B cell (primary cell): Measurements from ENCODE around the gene ZNF618. TPM values are rescaled to one million over a fixed set of nuclear protein-coding genes. Genes with fewer than 3 reads are reported as not detected.

Experiments
- ATAC-seq: fragments of 200-7000 bp; cut with Tn5 transposase; one replicate; pipeline ENCODE4 v1.10.0; 2021; ENCODE audit warnings: low read depth, mild to moderate bottlenecking, moderate number of reproducible peaks, moderate library complexity
- CTCF ChIA-PET: fragments of 350-600 bp; sonication (Branson Sonifier 250); formaldehyde crosslinking; loops from one replicate; lab custom pipeline; 2021; ENCODE audit warnings: antibody characterized with exemption, inconsistent platforms; lab: Charles Lee
- POLR2A ChIA-PET: fragments of 350-600 bp; sonication (Branson Sonifier 250); formaldehyde crosslinking; loops from one replicate; lab custom pipeline; 2021; ENCODE audit warnings: antibody characterized with exemption; lab: Charles Lee
- DNase-seq: peaks from one replicate; pipeline ENCODE4 v3.0.0; 2013
- H2AFZ ChIP-seq: 2 replicates; pipeline ENCODE4 v1.6.1; 2012; ENCODE audit warnings: mild to moderate bottlenecking, low read depth, low read length; ENCODE audit not compliant: insufficient read depth, poor library complexity, severe bottlenecking
- H3K27ac ChIP-seq, 2 donors: 1 replicate in 1 of 2; 2 replicates in 1 of 2; pipeline ENCODE4 v1.5.1; 2012 to 2013; ENCODE audit warnings: low read length in 2 of 2, mild to moderate bottlenecking in 2 of 2, moderate library complexity in 1 of 2
- H3K27me3 ChIP-seq, 4 experiments: fragments of 200-600 bp in 1 of 4; sonication (generic) in 1 of 4; replicated peaks in 1 of 4; 1 replicate in 2 of 4; 2 replicates in 2 of 4; pipeline versions ENCODE4 v1.6.1 to v1.7.0; 2013 to 2016; ENCODE audit warnings: low read length in 3 of 4, mild to moderate bottlenecking in 2 of 4, mixed read lengths in 1 of 4, moderate library complexity in 1 of 4; ENCODE audit not compliant: insufficient read depth in 4 of 4, control insufficient read depth in 3 of 4; ENCODE audit errors: control extremely low read depth in 1 of 4
- H3K36me3 ChIP-seq, 2 experiments: replicated peaks in 1 of 2; 1 replicate in 1 of 2; 2 replicates in 1 of 2; pipeline versions ENCODE4 v1.6.1 to v1.7.1; 2013; ENCODE audit warnings: low read length in 1 of 2; ENCODE audit not compliant: insufficient read depth in 2 of 2, control insufficient read depth in 1 of 2; ENCODE audit errors: control extremely low read depth in 1 of 2, extremely low read depth in 1 of 2
- H3K4me1 ChIP-seq, 2 donors: fragments of 200-600 bp in 1 of 2; sonication (generic) in 1 of 2; 1 replicate in 1 of 2; 2 replicates in 1 of 2; pipeline versions ENCODE4 v1.5.1 to v1.6.1; 2013 to 2017; ENCODE audit warnings: low read length in 2 of 2; ENCODE audit not compliant: control insufficient read depth in 2 of 2, insufficient read depth in 2 of 2
- H3K4me2 ChIP-seq: replicated peaks from 2 replicates; pipeline ENCODE3; 2012; ENCODE audit warnings: mild to moderate bottlenecking, low read depth, low read length; ENCODE audit not compliant: poor library complexity, severe bottlenecking
- H3K4me3 ChIP-seq, 5 experiments: fragments of 200-600 bp in 1 of 5; sonication (generic) in 1 of 5; 1 replicate in 3 of 5; 2 replicates in 2 of 5; pipeline versions ENCODE4 v1.5.1 to v1.7.0; 2011 to 2016; ENCODE audit warnings: low read length in 4 of 5, mild to moderate bottlenecking in 4 of 5, low read depth in 2 of 5, control low read depth in 1 of 5, moderate library complexity in 1 of 5; ENCODE audit not compliant: insufficient read depth in 1 of 5; ENCODE audit errors: control extremely low read depth in 1 of 5, extremely low read depth in 1 of 5
- H3K79me2 ChIP-seq: fragments of 200-600 bp; sonication (generic); one replicate; pipeline ENCODE4 v1.6.0; 2016; ENCODE audit warnings: low read length; ENCODE audit not compliant: control insufficient read depth, insufficient read depth
- H3K9ac ChIP-seq: fragments of 200-600 bp; sonication (generic); 2 replicates; pipeline ENCODE4 v1.6.1; 2017; ENCODE audit warnings: mild to moderate bottlenecking, low read length, moderate library complexity
- H3K9me3 ChIP-seq, 3 donors: one replicate each; pipeline versions ENCODE4 v1.6.1 to v1.7.1; 2013; ENCODE audit warnings: low read length in 2 of 3; ENCODE audit not compliant: control insufficient read depth in 2 of 3, insufficient read depth in 1 of 3; ENCODE audit errors: control extremely low read depth in 1 of 3
- H4K20me1 ChIP-seq: 2 replicates; pipeline ENCODE4 v1.6.0; 2012; ENCODE audit warnings: mild to moderate bottlenecking, low read length; ENCODE audit not compliant: insufficient read depth, control insufficient read depth, poor library complexity, severe bottlenecking
- H3K27ac Mint-ChIP-seq: one replicate; pipeline ENCODE4 v1.8.0; 2021; ENCODE audit warnings: mixed read lengths
- H3K27me3 Mint-ChIP-seq: one replicate; pipeline ENCODE4 v1.8.0; 2021; ENCODE audit warnings: mixed read lengths
- H3K4me1 Mint-ChIP-seq: one replicate; pipeline ENCODE4 v1.8.0; 2021; ENCODE audit warnings: mixed read lengths
- H3K4me3 Mint-ChIP-seq: one replicate; pipeline ENCODE4 v1.8.0; 2021; ENCODE audit warnings: mixed read lengths
- H3K9me3 Mint-ChIP-seq: one replicate; pipeline ENCODE4 v1.8.0; 2022; ENCODE audit warnings: mixed read lengths; ENCODE audit not compliant: insufficient read depth
- CTCF ChIP-seq: fragments of 200-600 bp; IDR thresholded peaks from one replicate; pipeline ENCODE4 v1.8.0; 2022; ENCODE audit warnings: antibody characterized with exemption, mild to moderate bottlenecking
- EZH2 ChIP-seq: IDR thresholded peaks from 2 replicates; pipeline ENCODE4 v1.6.1; 2012; ENCODE audit warnings: borderline replicate concordance, low read depth, mild to moderate bottlenecking, moderate library complexity, low read length; ENCODE audit not compliant: insufficient read depth, poor library complexity, severe bottlenecking
- WGBS: methylation state at CpG from one replicate; pipeline ENCODE4 v1.1.5; 2013; ENCODE audit warnings: missing lambda C conversion rate; ENCODE audit not compliant: insufficient coverage; 5-methylcytosine and 5-hydroxymethylcytosine counted together
- intact Hi-C: fragments of 100-400 bp; cut with micrococcal nuclease; formaldehyde crosslinking; loops from one replicate; pipeline ENCODE4 v1.10.0; 2022
- polyA plus RNA-seq: library from polyadenylated mRNA; depleted of rRNA; stranded (reverse); fragments of >200 nt; gene quantifications from 2 replicates; pipeline ENCODE4 v1.2.3, GENCODE V29; 2012
- total RNA-seq, 2 donors: library from RNA; stranded (reverse); fragments of 120-200 nt in 1 of 2; gene quantifications; 1 replicate in 1 of 2; 2 replicates in 1 of 2; pipeline versions ENCODE4 v1.2.3 to v1.2.4, GENCODE V29; 2013 to 2022

ZNF618 gene
- total and polyA plus RNA-seq, 2 donors (not counting 1 experiment from before 2014, with no cell fraction given): 1.4 to 2.5 TPM

- no peak overlapping the region for H3K9ac ChIP-seq
- no peak for ATAC-seq
- WGBS: 93% methylated on average over 2 of the region's 4 CpGs
- Mint-ChIP-seq H3K4me3 (no peak overlapping the region), H3K27ac (no peak overlapping the region), H3K4me1 (no peaks in the 10 kb centered on the region), H3K27me3 (peaks cover 22% of the 10 kb centered on the region), H3K9me3 (no peaks in the 10 kb centered on the region)
- no peak overlapping the region for H3K4me2 ChIP-seq
- ChIA-PET POLR2A (no interaction called here), CTCF (interaction anchor here (1.0 to 1.1 kb wide), 2 partner anchors 8 to 18 kb away, joined by 3 to 4 read pairs; no protein-coding TSS in a partner anchor)
- no peak overlapping the region for H3K27ac ChIP-seq
- H3K4me1 ChIP-seq: no peaks in the 10 kb centered on the region
- no peaks in the 10 kb centered on the region for H4K20me1 ChIP-seq
- intact Hi-C loops: no loop called here
- H3K4me3 ChIP-seq: no peak overlapping the region
- no peaks in the 10 kb centered on the region for H3K79me2 ChIP-seq
- DNase-seq: no peak
- no peaks in the 10 kb centered on the region for H3K36me3 ChIP-seq
- H2AFZ ChIP-seq: no peak overlapping the region
- peaks cover 0 to 7% (median 0%) of the 10 kb centered on the region in 4 experiments for H3K27me3 ChIP-seq
- TF ChIP-seq EZH2 (no peak), CTCF (no peak)
- no peaks in the 10 kb centered on the region for H3K9me3 ChIP-seq
These were observed 214.7 kb downstream of the ZNF618 start for GRCh38 chr9:114090798-114091197.

- no peak overlapping the region for H3K27ac Mint-ChIP-seq
These were observed 215.6 kb downstream of the ZNF618 start for GRCh38 chr9:114091711-114092110.

More at GRCh38 chr9:114091711-114092110, 215.6 kb downstream of the ZNF618 start:
- Mint-ChIP-seq H3K4me3 (no peak overlapping the region), H3K9me3 (no peaks in the 10 kb centered on the region), H3K27me3 (peaks cover 26% of the 10 kb centered on the region), H3K4me1 (peaks cover 1% of the 10 kb centered on the region)
- ChIA-PET POLR2A (no interaction called here), CTCF (interaction anchor here (1.1 kb wide), 1 partner anchor 9 kb away, joined by 3 read pairs; no protein-coding TSS in a partner anchor)
- H3K9ac ChIP-seq: no peak overlapping the region
- H3K27me3 ChIP-seq: peaks cover 0 to 12% (median 0%) of the 10 kb centered on the region in 4 experiments
- H4K20me1 ChIP-seq: no peaks in the 10 kb centered on the region
- no peak overlapping the region for H3K4me3 ChIP-seq
- intact Hi-C loops: no loop called here
- H3K4me2 ChIP-seq: no peak overlapping the region
- no peaks in the 10 kb centered on the region for H3K9me3 ChIP-seq
- no peaks in the 10 kb centered on the region for H3K79me2 ChIP-seq
- WGBS: 92% methylated on average over 8 of the region's 8 CpGs
- no peak overlapping the region for H3K27ac ChIP-seq
- TF ChIP-seq EZH2: no peak
- no peak for TF ChIP-seq CTCF
- no peak for ATAC-seq
- H3K36me3 ChIP-seq: no peaks in the 10 kb centered on the region
- no peaks in the 10 kb centered on the region for H3K4me1 ChIP-seq
- no peak for DNase-seq
- H2AFZ ChIP-seq: no peak overlapping the region
